Esophagus muscularis mucosa (tissue), 3 donors: Measurements from ENCODE around the gene ELK4.

ENCODE experiments used
- POLR2AphosphoS5 ChIP-seq, 2 donors: sonication (generic); formaldehyde crosslinking; IDR thresholded peaks; one replicate each; pipeline ENCODE4 v1.6.1; 2017; ENCODE audit warnings: antibody characterized with exemption in 2 of 2
- TF ChIP-seq, protein P1 (sequence below), 3 experiments: fragments of 200-600 bp in 2 of 3; fragments of 450-650 bp in 1 of 3; sonication (generic) in 2 of 3; IDR thresholded peaks; one replicate each; pipeline ENCODE4 v1.5.1; 2017 to 2019; ENCODE audit warnings: antibody characterized with exemption in 3 of 3, mild to moderate bottlenecking in 2 of 3, moderate library complexity in 1 of 3

DNA sequence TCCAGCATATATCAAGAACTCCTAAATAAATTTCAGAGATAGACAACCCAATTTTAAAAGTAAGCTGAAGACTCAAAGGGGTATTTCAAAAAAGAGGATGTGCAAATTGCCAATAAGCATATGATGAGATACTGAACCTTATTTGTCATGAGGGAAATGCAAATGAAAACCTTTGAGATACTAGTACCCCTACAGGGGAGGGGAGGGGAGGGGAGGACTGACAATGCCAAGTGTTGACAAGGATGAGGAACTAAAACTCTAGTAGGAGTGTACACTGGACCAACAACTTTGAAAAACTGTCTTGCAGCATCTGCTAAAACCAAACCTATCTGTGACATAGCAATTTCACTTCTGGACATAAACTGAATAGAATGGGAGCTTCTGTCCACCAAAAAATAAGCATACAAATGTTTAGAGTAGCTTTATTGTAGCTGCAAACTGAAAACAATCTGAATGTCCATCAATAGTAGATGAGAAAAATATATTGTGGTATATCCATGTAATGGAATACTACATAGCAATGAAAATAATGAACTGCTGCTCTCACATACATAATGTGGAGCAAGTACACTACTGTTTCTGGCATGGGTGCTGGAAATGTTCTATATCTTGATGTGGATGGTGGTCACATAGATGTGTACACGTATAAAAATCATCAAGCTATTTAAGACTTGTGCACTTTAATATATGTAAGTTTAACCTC lies 70.2 kb downstream of the ELK4 start:
- TF ChIP-seq, protein P1, sequence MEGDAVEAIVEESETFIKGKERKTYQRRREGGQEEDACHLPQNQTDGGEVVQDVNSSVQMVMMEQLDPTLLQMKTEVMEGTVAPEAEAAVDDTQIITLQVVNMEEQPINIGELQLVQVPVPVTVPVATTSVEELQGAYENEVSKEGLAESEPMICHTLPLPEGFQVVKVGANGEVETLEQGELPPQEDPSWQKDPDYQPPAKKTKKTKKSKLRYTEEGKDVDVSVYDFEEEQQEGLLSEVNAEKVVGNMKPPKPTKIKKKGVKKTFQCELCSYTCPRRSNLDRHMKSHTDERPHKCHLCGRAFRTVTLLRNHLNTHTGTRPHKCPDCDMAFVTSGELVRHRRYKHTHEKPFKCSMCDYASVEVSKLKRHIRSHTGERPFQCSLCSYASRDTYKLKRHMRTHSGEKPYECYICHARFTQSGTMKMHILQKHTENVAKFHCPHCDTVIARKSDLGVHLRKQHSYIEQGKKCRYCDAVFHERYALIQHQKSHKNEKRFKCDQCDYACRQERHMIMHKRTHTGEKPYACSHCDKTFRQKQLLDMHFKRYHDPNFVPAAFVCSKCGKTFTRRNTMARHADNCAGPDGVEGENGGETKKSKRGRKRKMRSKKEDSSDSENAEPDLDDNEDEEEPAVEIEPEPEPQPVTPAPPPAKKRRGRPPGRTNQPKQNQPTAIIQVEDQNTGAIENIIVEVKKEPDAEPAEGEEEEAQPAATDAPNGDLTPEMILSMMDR (IDR thresholded peaks at IDR 0.05) = no peak
- TF ChIP-seq POLR2AphosphoS5 (IDR thresholded peaks at IDR 0.05) = no peak
